Measurements from ENCODE around the gene ZFP42.

- TF ChIP-seq CTCF (IDR thresholded peaks at IDR 0.05) (no peak), POLR2A (IDR thresholded peaks at IDR 0.05) (no peak), EP300 (IDR thresholded peaks at IDR 0.05) (no peak)
Observed at GRCh38 chr4:188018262-188018661, 22.7 kb downstream of the ZFP42 start.
